ENCODE measurements around the gene CASTOR1.
A peak's percentile ranks its signal among the peaks of the same experiment; 100 is the strongest.
"Not testable (repeated sequence)": the region's sequence is repeated elsewhere in the genome, so short reads cannot be mapped to it uniquely, and the experiment has no call there.

CASTOR1 gene

GRCh38 chr22:30289141-30289979 is at the start of gene CASTOR1:
Gene CASTOR1, minus strand, starts transcription at chr22:30289505. Its CDS starts 8 bp downstream, at chr22:30289497.
- peak; percentile 69 to 74 for DNase-seq (ENCODE audit: low read depth in 2 of 2)

- DNase-seq (ENCODE audit: low read depth in 2 of 2): no peak
Measured at GRCh38 chr22:30338802-30339201, 49.5 kb upstream of the CASTOR1 start.

- not testable (repeated sequence) for DNase-seq (ENCODE audit: low read depth in 2 of 2)
Measured at GRCh38 chr22:30338341-30338740, 49.0 kb upstream of the CASTOR1 start.

GRCh38 chr22:30337461-30337778 is 48.1 kb upstream of the CASTOR1 start:
- DNase-seq (ENCODE audit: low read depth in 2 of 2): no peak

- DNase-seq (ENCODE audit: low read depth in 2 of 2): no peak
Measured at GRCh38 chr22:30336752-30337460, 47.6 kb upstream of the CASTOR1 start.

- DNase-seq (ENCODE audit: low read depth in 2 of 2): no peak
Measured at GRCh38 chr22:30335236-30335635, 45.9 kb upstream of the CASTOR1 start.

GRCh38 chr22:30334646-30335045 is 45.3 kb upstream of the CASTOR1 start:
- DNase-seq (ENCODE audit: low read depth in 2 of 2): no peak

GRCh38 chr22:30333707-30334087 is 44.4 kb upstream of the CASTOR1 start:
- no peak for DNase-seq (ENCODE audit: low read depth in 2 of 2)

GRCh38 chr22:30332994-30333706 is 43.8 kb upstream of the CASTOR1 start:
- no peak for DNase-seq (ENCODE audit: low read depth in 2 of 2)

GRCh38 chr22:30332551-30332950 is 43.2 kb upstream of the CASTOR1 start:
- no peak for DNase-seq (ENCODE audit: low read depth in 2 of 2)

- DNase-seq (ENCODE audit: low read depth in 2 of 2): no peak
Measured at GRCh38 chr22:30328466-30329049, 39.3 kb upstream of the CASTOR1 start.

GRCh38 chr22:30327864-30328345 is 38.6 kb upstream of the CASTOR1 start:
- DNase-seq (ENCODE audit: low read depth in 2 of 2): no peak

- DNase-seq (ENCODE audit: low read depth in 2 of 2): peak; percentile 83 to 90
Measured at GRCh38 chr22:30326706-30327362, 37.5 kb upstream of the CASTOR1 start, which contains the start of gene TBC1D10A. Gene TBC1D10A, minus strand, starts transcription at chr22:30326941. Its CDS starts 60 bp downstream, at chr22:30326881.

GRCh38 chr22:30326255-30326705 is 37.0 kb upstream of the CASTOR1 start:
- DNase-seq (ENCODE audit: low read depth in 2 of 2): no peak

- DNase-seq (ENCODE audit: low read depth in 2 of 2): no peak
Measured at GRCh38 chr22:30325724-30326254, 36.5 kb upstream of the CASTOR1 start.

- no peak for DNase-seq (ENCODE audit: low read depth in 2 of 2)
Measured at GRCh38 chr22:30325065-30325720, 35.9 kb upstream of the CASTOR1 start.

GRCh38 chr22:30324014-30324730 is 34.9 kb upstream of the CASTOR1 start:
- no peak for DNase-seq (ENCODE audit: low read depth in 2 of 2)

GRCh38 chr22:30323246-30323645 is 33.9 kb upstream of the CASTOR1 start:
- DNase-seq (ENCODE audit: low read depth in 2 of 2): no peak

- DNase-seq (ENCODE audit: low read depth in 2 of 2): no peak
Measured at GRCh38 chr22:30321461-30321860, 32.2 kb upstream of the CASTOR1 start.

Measured in stimulated activated CD8-positive, alpha-beta memory T cell treated with anti-CD3 and anti-CD28 coated beads, Interleukin-15, amount 100 ng/mL, for 4 hours (primary cell).